H9 (cell line): Measurements from ENCODE around the gene RPS23. TPM values are rescaled to one million over a fixed set of nuclear protein-coding genes. Genes with fewer than 3 reads are reported as not detected.

Source experiments
- DNase-seq: peaks from one replicate; pipeline ENCODE4 v3.0.0-alpha.2; 2017
- H2AFZ ChIP-seq: one replicate; pipeline ENCODE4 v1.6.1; 2013; ENCODE audit warnings: mild to moderate bottlenecking, low read length, control low read depth, moderate library complexity
- H2AK5ac ChIP-seq: 2 replicates; pipeline ENCODE4 v1.6.1; 2013; ENCODE audit warnings: low read length, control low read depth, mixed read lengths; ENCODE audit not compliant: insufficient read length
- H2BK120ac ChIP-seq: one replicate; pipeline ENCODE4 v1.6.1; 2013; ENCODE audit warnings: low read depth, mild to moderate bottlenecking, low read length, control low read depth, inconsistent platforms; ENCODE audit not compliant: poor library complexity, severe bottlenecking
- H2BK12ac ChIP-seq: 2 replicates; pipeline ENCODE4 v1.6.1; 2013; ENCODE audit warnings: low read length, control low read depth, mixed read lengths, low read depth; ENCODE audit not compliant: insufficient read length
- H2BK15ac ChIP-seq: 2 replicates; pipeline ENCODE4 v1.6.1; 2013; ENCODE audit warnings: low read depth, low read length, control low read depth
- H2BK20ac ChIP-seq: one replicate; pipeline ENCODE4 v1.6.1; 2013; ENCODE audit warnings: low read depth, mild to moderate bottlenecking, low read length, control low read depth, inconsistent platforms; ENCODE audit not compliant: poor library complexity, severe bottlenecking
- H2BK5ac ChIP-seq: 2 replicates; pipeline ENCODE4 v1.6.1; 2013; ENCODE audit warnings: low read length, control low read depth, mixed read lengths; ENCODE audit not compliant: insufficient read length
- H3K14ac ChIP-seq: 2 replicates; pipeline ENCODE4 v1.6.1; 2013; ENCODE audit warnings: low read length, control low read depth; ENCODE audit not compliant: insufficient read depth
- H3K18ac ChIP-seq: 2 replicates; pipeline ENCODE4 v1.6.1; 2013; ENCODE audit warnings: low read depth, mild to moderate bottlenecking, mixed read lengths, low read length, control low read depth; ENCODE audit not compliant: insufficient read length
- H3K23ac ChIP-seq: 2 replicates; pipeline ENCODE4 v1.6.1; 2013; ENCODE audit warnings: low read length, control low read depth, mixed read lengths, low read depth; ENCODE audit not compliant: insufficient read length
- H3K23me2 ChIP-seq: 2 replicates; pipeline ENCODE4 v1.6.1; 2013; ENCODE audit warnings: low read depth, mild to moderate bottlenecking, mixed read lengths, low read length, control low read depth; ENCODE audit not compliant: insufficient read length, poor library complexity, severe bottlenecking
- H3K27ac ChIP-seq: 2 replicates; pipeline ENCODE4 v1.5.1; 2013; ENCODE audit warnings: low read length, control low read depth, mixed read lengths, low read depth; ENCODE audit not compliant: insufficient read length
- H3K27me3 ChIP-seq: 2 replicates; pipeline ENCODE4 v1.6.1; 2013; ENCODE audit warnings: low read length, control low read depth, inconsistent platforms; ENCODE audit not compliant: insufficient read depth
- H3K4ac ChIP-seq: 2 replicates; pipeline ENCODE4 v1.6.1; 2013; ENCODE audit warnings: low read depth, mild to moderate bottlenecking, control low read depth, inconsistent platforms, low read length, moderate library complexity
- H3K4me1 ChIP-seq: 2 replicates; pipeline ENCODE4 v1.6.1; 2013; ENCODE audit warnings: low read length, control low read depth, inconsistent platforms; ENCODE audit not compliant: insufficient read depth
- H3K4me2 ChIP-seq: 2 replicates; pipeline ENCODE4 v1.6.1; 2013; ENCODE audit warnings: low read length, control low read depth, mixed read lengths; ENCODE audit not compliant: insufficient read length, insufficient read depth
- H3K56ac ChIP-seq: 2 replicates; pipeline ENCODE4 v1.6.1; 2013; ENCODE audit warnings: low read depth, mild to moderate bottlenecking, mixed read lengths, low read length, control low read depth; ENCODE audit not compliant: insufficient read length
- H3K79me1 ChIP-seq: 2 replicates; pipeline ENCODE4 v1.6.1; 2013; ENCODE audit warnings: low read depth, mild to moderate bottlenecking, moderate library complexity, low read length, control low read depth, inconsistent platforms; ENCODE audit not compliant: insufficient read depth, poor library complexity, severe bottlenecking
- H3K79me2 ChIP-seq: 2 replicates; pipeline ENCODE4 v1.6.1; 2013; ENCODE audit warnings: low read length, control low read depth, inconsistent platforms; ENCODE audit not compliant: insufficient read depth
- H3K9ac ChIP-seq: 2 replicates; pipeline ENCODE4 v1.6.1; 2013; ENCODE audit warnings: low read length, control low read depth, mixed read lengths; ENCODE audit not compliant: insufficient read length; ENCODE audit errors: extremely low read depth
- H3K9me3 ChIP-seq: one replicate; pipeline ENCODE4 v1.6.1; 2013; ENCODE audit warnings: low read depth, low read length, inconsistent platforms; ENCODE audit not compliant: control insufficient read depth
- H3T11ph ChIP-seq: one replicate; pipeline ENCODE4 v1.6.1; 2013; ENCODE audit warnings: mild to moderate bottlenecking, low read length, control low read depth, inconsistent platforms
- H4K20me1 ChIP-seq: one replicate; pipeline ENCODE4 v1.6.1; 2013; ENCODE audit not compliant: control insufficient read depth, insufficient read length, insufficient read depth
- H4K5ac ChIP-seq: 2 replicates; pipeline ENCODE4 v1.6.1; 2013; ENCODE audit warnings: low read depth, mild to moderate bottlenecking, mixed read lengths, low read length, control low read depth; ENCODE audit not compliant: insufficient read length
- H4K8ac ChIP-seq: replicated peaks from 2 replicates; pipeline ENCODE4 v1.6.1; 2013; ENCODE audit warnings: low read length, control low read depth, mixed read lengths, low read depth; ENCODE audit not compliant: insufficient read length
- H4K91ac ChIP-seq: 2 replicates; pipeline ENCODE4 v1.6.1; 2013; ENCODE audit warnings: low read depth, mild to moderate bottlenecking, moderate library complexity, mixed read lengths, low read length, control low read depth; ENCODE audit not compliant: insufficient read length
- H3K27ac Mint-ChIP-seq, 3 experiments: 2 replicates in 2 of 3; 3 replicates in 1 of 3; pipeline ENCODE4 v1.8.0; 2020 to 2021; ENCODE audit warnings: mixed read lengths in 3 of 3, mild to moderate bottlenecking in 1 of 3, moderate library complexity in 1 of 3
- H3K27me3 Mint-ChIP-seq: 2 replicates; pipeline ENCODE4 v1.8.0; 2021; ENCODE audit warnings: low read depth, mild to moderate bottlenecking, moderate library complexity, mixed read lengths
- H3K36me3 Mint-ChIP-seq, 3 experiments: 2 replicates in 2 of 3; 3 replicates in 1 of 3; pipeline ENCODE4 v1.8.0; 2020 to 2021; ENCODE audit warnings: low read depth in 3 of 3, mixed read lengths in 3 of 3; ENCODE audit not compliant: insufficient read depth in 1 of 3
- H3K4me1 Mint-ChIP-seq, 2 experiments: 2 replicates each; pipeline ENCODE4 v1.8.0; 2020; ENCODE audit warnings: mixed read lengths in 2 of 2
- H3K4me3 Mint-ChIP-seq, 2 experiments: 2 replicates in 1 of 2; 3 replicates in 1 of 2; pipeline ENCODE4 v1.8.0; 2020 to 2021; ENCODE audit warnings: mild to moderate bottlenecking in 2 of 2, mixed read lengths in 2 of 2, moderate library complexity in 1 of 2
- H3K9me3 Mint-ChIP-seq, 2 experiments: 2 replicates in 1 of 2; 3 replicates in 1 of 2; pipeline ENCODE4 v1.8.0; 2020; ENCODE audit warnings: mild to moderate bottlenecking in 2 of 2, mixed read lengths in 2 of 2, moderate library complexity in 1 of 2
- CTCF ChIP-seq: fragments of 200-600 bp; sonication (generic); conservative IDR thresholded peaks from 3 replicates; pipeline ENCODE4 v1.8.0; 2021; ENCODE audit warnings: antibody characterized with exemption, mild to moderate bottlenecking
- WGBS: extraction: QIAGEN DNeasy Blood & Tissue Kit; methylation state at CpG from one replicate; pipeline ENCODE4 v1.1.7; 2013; ENCODE audit warnings: missing lambda C conversion rate, low lambda C conversion rate, mixed read lengths; ENCODE audit not compliant: insufficient read length; ENCODE audit errors: extremely low coverage; 5-methylcytosine and 5-hydroxymethylcytosine counted together
- total RNA-seq: library from RNA; stranded (reverse); gene quantifications from 2 replicates; pipeline ENCODE4 v1.2.1, GENCODE V29; 2021

Gene RPS23
- total RNA-seq, 1 experiment from 2014 or later = 2,916 TPM

GRCh38 chr5:82290005-82290404, 11.9 kb upstream of the RPS23 start:
- no peak overlapping the region for H3K56ac ChIP-seq

More at GRCh38 chr5:82290005-82290404, 11.9 kb upstream of the RPS23 start:
- Histone ChIP-seq H3K4me1 (peaks cover 4% of the 10 kb centered on the region; the same call in 1 of the 2 replicates), H3K79me1 (no peaks in the 10 kb centered on the region), H3K18ac (no peak overlapping the region), H3K4ac (no peak overlapping the region), H3K27ac (no peak overlapping the region), H4K5ac (no peak overlapping the region), H2BK120ac (no peak overlapping the region), H3K79me2 (no peaks in the 10 kb centered on the region), H2BK20ac (no peak overlapping the region), H3K23ac (no peak overlapping the region), H4K91ac (no peak overlapping the region), H3K9me3 (no peaks in the 10 kb centered on the region), H2BK5ac (no peak overlapping the region), H4K20me1 (no peaks in the 10 kb centered on the region), H2AFZ (no peak overlapping the region), H3K27me3 (no peaks in the 10 kb centered on the region; the same call in 1 of the 2 replicates), H3K4me2 (no peak overlapping the region), H4K8ac (no peak overlapping the region), H3K23me2 (no peaks in the 10 kb centered on the region), H2AK5ac (no peak overlapping the region), H3K9ac (no peak overlapping the region), H3K14ac (no peak overlapping the region), H3T11ph (no peak overlapping the region), H2BK15ac (no peak overlapping the region), H2BK12ac (no peak overlapping the region)
- TF ChIP-seq CTCF = no peak
- Mint-ChIP-seq H3K9me3 (no peaks in the 10 kb centered on the region; a peak in 1 of 5 replicates), H3K27ac (0 out of 7 replicates have a peak overlapping the region, but pooled peaks of 1 of the 3 experiments have one; percentile 6), H3K4me3 (no peak overlapping the region), H3K27me3 (peaks cover 2% of the 10 kb centered on the region; the same call in 1 of the 2 replicates), H3K4me1 (peaks cover 48 to 55% of the 10 kb centered on the region in 2 experiments), H3K36me3 (no peaks in the 10 kb centered on the region)
- WGBS = no CpG with 5 or more reads among the region's 2 CpGs
- DNase-seq = no peak
